ENCODE results near the gene EMID1.
"Not testable (repeated sequence)": the region's sequence is repeated elsewhere in the genome, so short reads cannot be mapped to it uniquely, and the experiment has no call there.

EMID1 gene

GRCh38 chr22:29211066-29211465, 5.4 kb downstream of the EMID1 start:
- no peak for DNase-seq (ENCODE audit: low read depth in 2 of 2)

- DNase-seq (ENCODE audit: low read depth in 2 of 2) = no peak
These were observed 5.8 kb downstream of the EMID1 start for GRCh38 chr22:29211466-29211865.

- no peak for DNase-seq (ENCODE audit: low read depth in 2 of 2)
These were observed 7.0 kb downstream of the EMID1 start for GRCh38 chr22:29212743-29213142.

GRCh38 chr22:29213493-29213892, 7.8 kb downstream of the EMID1 start:
- no peak for DNase-seq (ENCODE audit: low read depth in 2 of 2)

- no peak for DNase-seq (ENCODE audit: low read depth in 2 of 2)
These were observed 8.5 kb downstream of the EMID1 start for GRCh38 chr22:29214232-29214631.

- no peak for DNase-seq (ENCODE audit: low read depth in 2 of 2)
These were observed 9.5 kb downstream of the EMID1 start for GRCh38 chr22:29215012-29215860.

GRCh38 chr22:29216011-29216872, 10.5 kb downstream of the EMID1 start:
- DNase-seq (ENCODE audit: low read depth in 2 of 2) = no peak

GRCh38 chr22:29216873-29217666, 11.4 kb downstream of the EMID1 start:
- no peak for DNase-seq (ENCODE audit: low read depth in 2 of 2)

- no peak for DNase-seq (ENCODE audit: low read depth in 2 of 2)
These were observed 12.4 kb downstream of the EMID1 start for GRCh38 chr22:29217827-29218757.

- DNase-seq (ENCODE audit: low read depth in 2 of 2) = no peak
These were observed 13.2 kb downstream of the EMID1 start for GRCh38 chr22:29218758-29219408.

- not testable (repeated sequence) for DNase-seq (ENCODE audit: low read depth in 2 of 2)
These were observed 13.7 kb downstream of the EMID1 start for GRCh38 chr22:29219409-29219782.

GRCh38 chr22:29219881-29220670, 14.4 kb downstream of the EMID1 start:
- no peak for DNase-seq (ENCODE audit: low read depth in 2 of 2)

- no peak for DNase-seq (ENCODE audit: low read depth in 2 of 2)
These were observed 18.6 kb downstream of the EMID1 start for GRCh38 chr22:29224121-29224858.

GRCh38 chr22:29224859-29225410, 19.2 kb downstream of the EMID1 start:
- DNase-seq (ENCODE audit: low read depth in 2 of 2) = no peak

GRCh38 chr22:29225422-29226090, 19.9 kb downstream of the EMID1 start:
- DNase-seq (ENCODE audit: low read depth in 2 of 2) = no peak

GRCh38 chr22:29226351-29226981, 20.8 kb downstream of the EMID1 start:
- DNase-seq (ENCODE audit: low read depth in 2 of 2) = no peak

Measured in activated CD4-positive, alpha-beta T cell treated with anti-CD3 and anti-CD28 coated beads for 24 hours (primary cell).